Left lung (tissue), 10 donors: ENCODE results near the gene CAMKK1. TPM values are rescaled to one million over a fixed set of nuclear protein-coding genes. Genes with fewer than 3 reads are reported as not detected.
A peak's percentile ranks its signal among the peaks of the same experiment; 100 is the strongest.

Source experiments
- ATAC-seq: fragments of 200-7000 bp; cut with Tn5 transposase; one replicate; pipeline ENCODE4 v1.9.1; 2020; ENCODE audit warnings: moderate library complexity
- DNase-seq, 4 donors: peaks; one replicate each; pipeline ENCODE4 v3.0.0-alpha.2; 2013 to 2020
- H3K27ac ChIP-seq, 2 donors: fragments of 200-600 bp; sonication (generic) in 1 of 2; one replicate each; pipeline versions ENCODE4 v1.5.0 to v1.8.0; 2020 to 2021
- H3K27me3 ChIP-seq, 2 donors: fragments of 200-600 bp; sonication (generic) in 1 of 2; one replicate each; pipeline versions ENCODE4 v1.5.0 to v1.8.0; 2020 to 2021
- H3K36me3 ChIP-seq, 2 donors: fragments of 200-600 bp; sonication (generic) in 1 of 2; one replicate each; pipeline versions ENCODE4 v1.5.0 to v1.8.0; 2020 to 2021
- H3K4me1 ChIP-seq, 2 donors: fragments of 200-600 bp; one replicate each; pipeline ENCODE4 v1.8.0; 2021
- H3K4me3 ChIP-seq, 2 donors: fragments of 200-600 bp; sonication (generic) in 1 of 2; one replicate each; pipeline versions ENCODE4 v1.5.0 to v1.8.0; 2020 to 2021; ENCODE audit warnings: mild to moderate bottlenecking in 1 of 2
- H3K9me3 ChIP-seq, 2 donors: fragments of 200-600 bp; sonication (generic) in 1 of 2; one replicate each; pipeline versions ENCODE4 v1.5.0 to v1.8.0; 2020 to 2021
- CTCF ChIP-seq, 2 donors: fragments of 200-600 bp; sonication (generic) in 1 of 2; IDR thresholded peaks; one replicate each; pipeline versions ENCODE4 v1.5.0 to v1.8.0; 2021; ENCODE audit warnings: antibody characterized with exemption in 2 of 2
- intact Hi-C, 2 donors: fragments of 100-400 bp; cut with DNase I; formaldehyde crosslinking; loops; one replicate each; pipeline versions ENCODE4 v1.11.2 to v1.14.2; 2022
- polyA plus RNA-seq, 6 donors: library from polyadenylated mRNA; unstranded; fragments of 120-200 nt; gene quantifications; one replicate each; pipeline ENCODE4 v1.2.1, GENCODE V29; 2013; ENCODE audit not compliant: insufficient read length in 6 of 6
- total RNA-seq, 2 donors: library from RNA; stranded (reverse); fragmentation: NEBNext Ultra II Directional; extraction: Animal tissue kit (Norgen Biotek cat#: 25700); gene quantifications; one replicate each; pipeline ENCODE4 v1.2.1, GENCODE V29; 2021
- donor health status: DM: no; HTN: yes; CAD: no.
- donor health status: DM: no; HTN: no; CAD: no.

CAMKK1 gene
- total and polyA plus RNA-seq, 8 donors: 2.7 to 13.4 (median 3.9) TPM

GRCh38 chr17:3887394-3887793 is 5.5 kb downstream of the CAMKK1 start:
- Histone ChIP-seq H3K4me1 (peaks cover 11 to 70% of the 10 kb centered on the region in 2 donors), H3K4me3 (no peak overlapping the region), H3K27ac (peak overlapping the region in 1 of 2 donors; percentile 93), H3K27me3 (no peaks in the 10 kb centered on the region), H3K9me3 (no peaks in the 10 kb centered on the region), H3K36me3 (peaks cover 0 to 32% of the 10 kb centered on the region in 2 donors)
- DNase-seq (no peak), ATAC-seq (no peak)
- TF ChIP-seq CTCF (IDR thresholded peaks at IDR 0.05): no peak
- intact Hi-C loops: no loop called here

- no peak overlapping the region for H3K4me3 ChIP-seq
- ATAC-seq (peak; percentile 46), DNase-seq (peak in 1 of 4 donors; percentile 71)
- no peaks in the 10 kb centered on the region for H3K27me3 ChIP-seq
- TF ChIP-seq CTCF (IDR thresholded peaks at IDR 0.05): no peak
- H3K27ac ChIP-seq: peak overlapping the region; percentile 41 to 93
- peaks cover 11 to 66% of the 10 kb centered on the region in 2 donors for H3K4me1 ChIP-seq
- peaks cover 0 to 37% of the 10 kb centered on the region in 2 donors for H3K36me3 ChIP-seq
- intact Hi-C loops: no loop called here
- H3K9me3 ChIP-seq: no peaks in the 10 kb centered on the region
Measured at GRCh38 chr17:3886776-3887175, 6.1 kb downstream of the CAMKK1 start.

- peaks cover 0 to 37% of the 10 kb centered on the region in 2 donors for H3K36me3 ChIP-seq
- no peak for DNase-seq
Measured at GRCh38 chr17:3885970-3886369, 6.9 kb downstream of the CAMKK1 start.

GRCh38 chr17:3885271-3885670 is 7.6 kb downstream of the CAMKK1 start:
- no peak for DNase-seq
- Histone ChIP-seq H3K4me3 (no peak overlapping the region), H3K27me3 (no peaks in the 10 kb centered on the region), H3K36me3 (peaks cover 0 to 38% of the 10 kb centered on the region in 2 donors), H3K9me3 (no peaks in the 10 kb centered on the region), H3K4me1 (peaks cover 7 to 52% of the 10 kb centered on the region in 2 donors), H3K27ac (no peak overlapping the region)
- no peak for ATAC-seq
- intact Hi-C loops: no loop called here
- no peak for TF ChIP-seq CTCF (IDR thresholded peaks at IDR 0.05)

More at GRCh38 chr17:3885970-3886369, 6.9 kb downstream of the CAMKK1 start:
- TF ChIP-seq CTCF (IDR thresholded peaks at IDR 0.05): no peak
- Histone ChIP-seq H3K27ac (peak overlapping the region in 1 of 2 donors; percentile 93), H3K27me3 (no peaks in the 10 kb centered on the region), H3K4me1 (peaks cover 11 to 59% of the 10 kb centered on the region in 2 donors), H3K9me3 (no peaks in the 10 kb centered on the region), H3K4me3 (no peak overlapping the region)
- ATAC-seq: peak; percentile 16
- intact Hi-C loops: no loop called here

- Histone ChIP-seq H3K4me1 (peaks cover 0 to 43% of the 10 kb centered on the region in 2 donors), H3K36me3 (peaks cover 0 to 49% of the 10 kb centered on the region in 2 donors), H3K4me3 (no peak overlapping the region), H3K9me3 (no peaks in the 10 kb centered on the region), H3K27me3 (no peaks in the 10 kb centered on the region), H3K27ac (no peak overlapping the region)
- intact Hi-C loops: no loop called here
- TF ChIP-seq CTCF (IDR thresholded peaks at IDR 0.05): no peak
- ATAC-seq: no peak
- no peak for DNase-seq
Measured at GRCh38 chr17:3884188-3884587, 8.7 kb downstream of the CAMKK1 start.
